ENCODE data around the gene SASH1.

DNA sequence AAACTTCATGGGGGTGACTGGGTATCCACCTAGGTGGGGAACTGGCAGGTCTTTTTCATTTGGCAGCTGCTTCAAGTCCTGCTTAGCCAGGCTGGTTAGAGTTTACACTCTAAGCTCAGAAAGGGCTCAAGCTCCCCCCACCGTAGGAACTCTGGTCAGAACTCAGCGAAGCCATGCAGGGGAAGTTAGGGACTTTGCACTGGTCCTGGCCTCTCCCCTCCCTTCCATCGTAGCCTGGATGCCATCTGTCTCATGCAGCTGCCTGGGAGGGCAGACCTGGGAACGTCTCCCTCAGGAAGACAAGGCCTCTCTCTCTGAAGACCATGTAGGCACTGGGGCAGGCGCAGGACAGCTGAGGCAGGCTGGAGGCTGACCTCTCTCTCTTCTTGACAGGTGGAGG lies 220.4 kb downstream of the SASH1 start:
- TF ChIP-seq, protein P1, sequence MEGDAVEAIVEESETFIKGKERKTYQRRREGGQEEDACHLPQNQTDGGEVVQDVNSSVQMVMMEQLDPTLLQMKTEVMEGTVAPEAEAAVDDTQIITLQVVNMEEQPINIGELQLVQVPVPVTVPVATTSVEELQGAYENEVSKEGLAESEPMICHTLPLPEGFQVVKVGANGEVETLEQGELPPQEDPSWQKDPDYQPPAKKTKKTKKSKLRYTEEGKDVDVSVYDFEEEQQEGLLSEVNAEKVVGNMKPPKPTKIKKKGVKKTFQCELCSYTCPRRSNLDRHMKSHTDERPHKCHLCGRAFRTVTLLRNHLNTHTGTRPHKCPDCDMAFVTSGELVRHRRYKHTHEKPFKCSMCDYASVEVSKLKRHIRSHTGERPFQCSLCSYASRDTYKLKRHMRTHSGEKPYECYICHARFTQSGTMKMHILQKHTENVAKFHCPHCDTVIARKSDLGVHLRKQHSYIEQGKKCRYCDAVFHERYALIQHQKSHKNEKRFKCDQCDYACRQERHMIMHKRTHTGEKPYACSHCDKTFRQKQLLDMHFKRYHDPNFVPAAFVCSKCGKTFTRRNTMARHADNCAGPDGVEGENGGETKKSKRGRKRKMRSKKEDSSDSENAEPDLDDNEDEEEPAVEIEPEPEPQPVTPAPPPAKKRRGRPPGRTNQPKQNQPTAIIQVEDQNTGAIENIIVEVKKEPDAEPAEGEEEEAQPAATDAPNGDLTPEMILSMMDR (IDR thresholded peaks at IDR 0.05; ENCODE audit: low read length), result no peak
- TF ChIP-seq EZH2 (IDR thresholded peaks at IDR 0.05; ENCODE audit: borderline replicate concordance, low read length), result no peak
